ENCODE results near the gene TEX26. TPM values are rescaled to one million over a fixed set of nuclear protein-coding genes. Genes with fewer than 3 reads are reported as not detected.

Gene TEX26
- total and polyA plus RNA-seq, 2 donors (not counting 1 experiment from before 2014, with no cell fraction given): 0.22 to 0.66 TPM

DNA sequence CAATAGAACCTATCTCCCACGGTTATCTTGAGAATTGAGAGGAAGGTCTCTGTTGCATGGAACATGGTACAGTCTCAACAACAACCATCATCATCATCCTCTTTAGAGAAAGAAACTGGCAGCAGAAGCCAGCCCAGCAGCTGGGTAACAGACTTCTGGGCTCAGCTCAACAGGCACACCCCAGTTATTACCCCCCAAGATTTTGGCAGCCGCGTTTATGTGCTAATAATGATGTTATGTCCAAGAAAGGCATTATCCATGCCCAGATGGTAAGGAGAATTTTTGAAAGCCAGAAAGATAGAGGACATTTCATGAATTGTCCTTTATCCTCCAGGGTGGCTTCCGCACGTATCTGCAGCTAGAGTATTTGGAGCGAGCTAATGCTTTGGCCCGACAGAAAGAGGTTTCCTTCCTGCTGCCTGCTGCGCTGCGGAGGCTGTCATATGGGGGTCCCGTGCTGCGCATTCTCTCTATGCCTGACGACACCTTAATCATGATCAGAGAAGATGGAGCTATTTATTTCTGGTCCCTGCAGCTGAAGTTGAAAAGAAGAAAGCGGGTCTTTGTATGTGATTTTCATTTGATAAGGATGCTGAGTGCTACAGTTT is 89.9 kb downstream of the TEX26 start:
- Histone ChIP-seq H3K79me2 (ENCODE audit: control insufficient read depth, insufficient read depth, low read length) (no peaks in the 10 kb centered on the region), H3K4me2 (ENCODE audit: extremely low read depth, insufficient read depth, low read length) (no peak overlapping the region), H3K27ac (ENCODE audit: insufficient read depth, low read length) (no peak overlapping the region), H3K9me3 (ENCODE audit: control insufficient read depth, insufficient read depth, low read depth, low read length) (no peaks in the 10 kb centered on the region), H3K27me3 (ENCODE audit: control insufficient read depth, insufficient read depth, low read length) (peaks cover 2% of the 10 kb centered on the region), H3K36me3 (ENCODE audit: control insufficient read depth, insufficient read depth, low read length) (no peaks in the 10 kb centered on the region), H2AFZ (ENCODE audit: low read length) (no peak overlapping the region), H4K20me1 (ENCODE audit: control insufficient read depth, extremely low read depth, insufficient read depth, low read length) (no peaks in the 10 kb centered on the region), H3K4me1 (ENCODE audit: control insufficient read depth, extremely low read depth, insufficient read depth, low read length) (no peaks in the 10 kb centered on the region), H3K4me3 (replicated peaks in 1 of 4; ENCODE audit: control extremely low read depth in 1 of 4, insufficient read depth in 1 of 4, low read depth in 3 of 4, low read length in 4 of 4) (no peak overlapping the region), H3K9ac (ENCODE audit: insufficient read depth, low read length) (no peak overlapping the region)
- no peak for TF ChIP-seq EZH2 (IDR thresholded peaks at IDR 0.05; ENCODE audit: low read length, missing control alignments)
- no peak for DNase-seq (ENCODE audit: low read depth in 2 of 2)

DNA sequence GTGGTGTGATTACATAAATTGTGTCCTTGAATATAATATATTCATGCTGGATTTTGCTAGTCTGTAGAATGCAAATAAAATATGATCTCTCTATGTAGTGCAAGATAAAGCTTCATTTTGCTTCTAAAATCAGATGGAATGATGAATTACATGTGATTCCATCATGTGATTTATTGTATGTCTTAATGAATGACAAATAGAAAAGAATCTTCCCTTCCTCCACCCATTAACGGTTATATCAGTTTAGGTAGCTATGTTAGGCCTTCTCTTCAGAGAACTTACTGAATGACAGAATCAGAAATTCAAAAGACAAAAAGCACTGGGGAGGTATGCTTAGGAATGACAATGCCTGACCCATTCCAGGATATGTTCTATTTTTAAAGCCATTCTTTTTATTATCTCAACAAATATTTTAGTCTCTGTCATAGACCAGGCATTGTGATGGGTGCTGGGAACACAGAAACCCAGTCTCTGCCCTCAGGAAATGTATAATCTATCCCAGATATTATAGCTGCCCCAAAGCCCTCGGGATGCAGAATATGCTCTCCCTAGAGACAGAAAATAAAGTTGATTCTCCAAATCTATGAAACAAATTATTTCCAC is 90.6 kb downstream of the TEX26 start:
- Histone ChIP-seq H3K79me2 (ENCODE audit: control insufficient read depth, insufficient read depth, low read length) (no peaks in the 10 kb centered on the region), H3K9me3 (ENCODE audit: control insufficient read depth, insufficient read depth, low read depth, low read length) (no peaks in the 10 kb centered on the region), H3K36me3 (ENCODE audit: control insufficient read depth, insufficient read depth, low read length) (no peaks in the 10 kb centered on the region), H3K4me2 (ENCODE audit: extremely low read depth, insufficient read depth, low read length) (no peak overlapping the region), H3K4me3 (replicated peaks in 1 of 4; ENCODE audit: control extremely low read depth in 1 of 4, insufficient read depth in 1 of 4, low read depth in 3 of 4, low read length in 4 of 4) (no peak overlapping the region), H3K4me1 (ENCODE audit: control insufficient read depth, extremely low read depth, insufficient read depth, low read length) (no peaks in the 10 kb centered on the region), H2AFZ (ENCODE audit: low read length) (no peak overlapping the region), H3K27ac (ENCODE audit: insufficient read depth, low read length) (no peak overlapping the region), H3K9ac (ENCODE audit: insufficient read depth, low read length) (no peak overlapping the region), H4K20me1 (ENCODE audit: control insufficient read depth, extremely low read depth, insufficient read depth, low read length) (no peaks in the 10 kb centered on the region), H3K27me3 (ENCODE audit: control insufficient read depth, insufficient read depth, low read length) (peaks cover 5% of the 10 kb centered on the region)
- TF ChIP-seq, protein P1, sequence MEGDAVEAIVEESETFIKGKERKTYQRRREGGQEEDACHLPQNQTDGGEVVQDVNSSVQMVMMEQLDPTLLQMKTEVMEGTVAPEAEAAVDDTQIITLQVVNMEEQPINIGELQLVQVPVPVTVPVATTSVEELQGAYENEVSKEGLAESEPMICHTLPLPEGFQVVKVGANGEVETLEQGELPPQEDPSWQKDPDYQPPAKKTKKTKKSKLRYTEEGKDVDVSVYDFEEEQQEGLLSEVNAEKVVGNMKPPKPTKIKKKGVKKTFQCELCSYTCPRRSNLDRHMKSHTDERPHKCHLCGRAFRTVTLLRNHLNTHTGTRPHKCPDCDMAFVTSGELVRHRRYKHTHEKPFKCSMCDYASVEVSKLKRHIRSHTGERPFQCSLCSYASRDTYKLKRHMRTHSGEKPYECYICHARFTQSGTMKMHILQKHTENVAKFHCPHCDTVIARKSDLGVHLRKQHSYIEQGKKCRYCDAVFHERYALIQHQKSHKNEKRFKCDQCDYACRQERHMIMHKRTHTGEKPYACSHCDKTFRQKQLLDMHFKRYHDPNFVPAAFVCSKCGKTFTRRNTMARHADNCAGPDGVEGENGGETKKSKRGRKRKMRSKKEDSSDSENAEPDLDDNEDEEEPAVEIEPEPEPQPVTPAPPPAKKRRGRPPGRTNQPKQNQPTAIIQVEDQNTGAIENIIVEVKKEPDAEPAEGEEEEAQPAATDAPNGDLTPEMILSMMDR (conservative IDR thresholded peaks at IDR 0.05 in 1 of 2, IDR thresholded peaks at IDR 0.05 in 1 of 2; ENCODE audit: low read depth in 1 of 2, low read length in 2 of 2): no peak
- TF ChIP-seq EZH2 (IDR thresholded peaks at IDR 0.05; ENCODE audit: low read length, missing control alignments): no peak
- no peak for DNase-seq (ENCODE audit: low read depth in 2 of 2)

Other genes starting within 250 kb of the TEX26 start
- 0.17 TPM in 1 of 2 replicates, not detected in the other for gene ALOX5AP, start 197.1 kb upstream of the TEX26 start, total RNA-seq
- gene ALOX5AP, start 197.1 kb upstream of the TEX26 start, polyA plus RNA-seq: 0.25 and 0.36 TPM in 2 replicates
- 11.2 and 47.0 TPM in 2 replicates for gene MEDAG, start 26.4 kb upstream of the TEX26 start, total RNA-seq
- gene MEDAG, start 26.4 kb upstream of the TEX26 start, polyA plus RNA-seq: 18.9 and 99.8 TPM in 2 replicates
- 40.6 and 43.1 TPM in 2 replicates for gene HSPH1, start 229.2 kb downstream of the TEX26 start, total RNA-seq
- 34.4 and 59.1 TPM in 2 replicates for gene HSPH1, start 229.2 kb downstream of the TEX26 start, polyA plus RNA-seq

All from fibroblast of lung (primary cell).